Thymus (tissue), 11 donors: Measurements from ENCODE around the gene TAS1R2. TPM values are rescaled to one million over a fixed set of nuclear protein-coding genes. Genes with fewer than 3 reads are reported as not detected.

Source experiments
- DNase-seq, 9 donors: peaks; one replicate each; pipeline ENCODE4 v3.0.0-alpha.2; 2013; ENCODE audit warnings: low spot score in 9 of 9, low read depth in 6 of 9, missing footprints in 1 of 9
- H3K27ac ChIP-seq, 2 donors: one replicate each; pipeline ENCODE4 v1.5.1; 2013; ENCODE audit warnings: control low read depth in 1 of 2, low read depth in 1 of 2, low read length in 1 of 2, mild to moderate bottlenecking in 1 of 2, moderate library complexity in 1 of 2
- H3K27me3 ChIP-seq, 2 donors: one replicate each; pipeline ENCODE4 v1.5.1; 2013; ENCODE audit warnings: low read length in 1 of 2; ENCODE audit not compliant: control insufficient read depth in 2 of 2, insufficient read depth in 1 of 2
- H3K36me3 ChIP-seq, 2 donors: one replicate each; pipeline ENCODE4 v1.5.1; 2013; ENCODE audit warnings: low read length in 1 of 2, mild to moderate bottlenecking in 1 of 2, moderate library complexity in 1 of 2; ENCODE audit not compliant: control insufficient read depth in 2 of 2, insufficient read depth in 2 of 2
- H3K4me1 ChIP-seq, 2 donors: one replicate each; pipeline ENCODE4 v1.5.1; 2013; ENCODE audit warnings: low read length in 2 of 2; ENCODE audit not compliant: control insufficient read depth in 2 of 2, insufficient read depth in 2 of 2
- H3K4me3 ChIP-seq, 2 donors: one replicate each; pipeline ENCODE4 v1.5.1; 2013; ENCODE audit warnings: low read length in 2 of 2, control low read depth in 1 of 2, mild to moderate bottlenecking in 1 of 2
- H3K9me3 ChIP-seq, 2 donors: one replicate each; pipeline ENCODE4 v1.5.1; 2013; ENCODE audit warnings: low read length in 1 of 2, mild to moderate bottlenecking in 1 of 2; ENCODE audit not compliant: control insufficient read depth in 2 of 2, insufficient read depth in 1 of 2
- WGBS: extraction: QIAGEN DNeasy Blood & Tissue Kit; methylation state at CpG from one replicate; pipeline ENCODE4 v1.1.7; 2013; 5-methylcytosine and 5-hydroxymethylcytosine counted together
- polyA plus RNA-seq: library from polyadenylated mRNA; stranded (reverse); fragments of 200-250 nt; gene quantifications from one replicate; pipeline ENCODE4 v1.2.3, GENCODE V29; 2013
- total RNA-seq: library from RNA; stranded (reverse); fragments of 120-200 nt; gene quantifications from one replicate; pipeline ENCODE4 v1.2.4, GENCODE V29; 2013
- donor health status: healthy.

Gene TAS1R2
- total and polyA plus RNA-seq, 2 donors, result 0.02 TPM; not detected in 1

DNA sequence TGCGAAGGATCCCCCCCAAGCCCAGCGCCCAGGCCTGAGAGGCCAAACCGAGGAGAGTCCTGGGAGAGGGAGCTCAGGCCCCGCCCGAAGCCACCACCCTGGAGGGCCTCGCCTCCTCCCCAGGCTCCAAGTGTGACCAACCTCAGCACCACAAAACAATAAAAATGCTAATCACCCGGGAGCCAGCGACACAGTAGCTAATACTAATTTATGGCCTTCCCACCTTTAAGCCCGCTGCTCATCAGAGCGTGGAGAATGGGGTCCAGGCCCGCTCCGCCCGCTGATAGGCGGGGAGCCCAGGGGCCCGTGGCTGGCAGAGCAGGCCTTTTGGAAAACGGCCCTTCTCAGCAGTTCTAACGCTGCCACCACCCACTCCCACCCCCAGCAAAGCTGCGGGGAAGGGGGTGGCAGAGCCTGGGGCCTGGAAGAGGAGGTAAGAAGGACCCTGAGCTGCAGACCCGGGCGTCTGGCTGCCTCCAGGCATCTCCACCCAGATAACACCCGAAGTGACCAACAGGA, 20.4 kb upstream of the TAS1R2 start:
- no peak overlapping the region for H3K27ac ChIP-seq
- H3K27me3 ChIP-seq, result no peaks in the 10 kb centered on the region
- WGBS, result 94% methylated on average over 21 of the region's 21 CpGs
- H3K9me3 ChIP-seq, result no peaks in the 10 kb centered on the region
- DNase-seq, result no peak
- H3K36me3 ChIP-seq, result peaks cover 0 to 7% of the 10 kb centered on the region in 2 donors
- H3K4me3 ChIP-seq, result no peak overlapping the region
- H3K4me1 ChIP-seq, result no peaks in the 10 kb centered on the region

- WGBS, result 92% methylated on average over 12 of the region's 12 CpGs
- no peak overlapping the region for H3K27ac ChIP-seq
- no peak overlapping the region for H3K4me3 ChIP-seq
- peaks cover 0 to 7% of the 10 kb centered on the region in 2 donors for H3K36me3 ChIP-seq
- no peaks in the 10 kb centered on the region for H3K4me1 ChIP-seq
- H3K9me3 ChIP-seq, result no peaks in the 10 kb centered on the region
- no peak for DNase-seq
- no peaks in the 10 kb centered on the region for H3K27me3 ChIP-seq
Observed at GRCh38 chr1:18879215-18879790, 19.8 kb upstream of the TAS1R2 start.

DNA sequence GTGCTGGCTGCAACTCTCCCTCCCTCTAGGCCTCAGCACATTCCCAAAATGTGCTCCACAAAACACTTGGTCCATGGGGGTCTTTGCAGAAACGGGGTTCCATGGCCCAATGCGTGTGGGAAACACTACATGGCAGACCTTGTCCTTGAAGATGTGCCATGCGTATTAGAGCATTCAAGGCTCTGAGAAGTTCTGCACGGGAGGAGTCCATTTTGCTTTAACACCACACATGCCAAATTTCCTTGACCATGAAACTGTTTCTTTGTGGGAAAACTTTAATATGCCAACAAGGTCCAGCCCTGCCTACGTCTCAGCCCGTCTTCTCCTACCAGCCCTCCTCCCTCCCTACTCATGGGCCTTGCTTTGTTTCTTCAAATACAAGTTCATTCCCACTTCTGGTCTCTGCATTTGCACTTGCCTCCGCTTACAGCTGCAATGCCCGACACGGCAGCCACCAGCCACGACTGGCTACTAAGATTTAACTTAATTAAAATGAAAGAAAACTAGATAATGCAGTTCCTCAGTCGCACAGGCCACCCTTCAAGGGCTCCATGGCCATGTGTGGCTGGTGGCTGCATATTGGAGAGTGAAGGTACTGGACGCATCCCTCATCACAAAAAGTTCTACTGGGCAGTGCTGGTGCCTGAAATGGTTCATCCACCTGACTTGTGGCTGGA, 19.2 kb upstream of the TAS1R2 start:
- no peaks in the 10 kb centered on the region for H3K27me3 ChIP-seq
- WGBS, result 92% methylated on average over 12 of the region's 12 CpGs
- H3K36me3 ChIP-seq, result peaks cover 0 to 7% of the 10 kb centered on the region in 2 donors
- H3K27ac ChIP-seq, result no peak overlapping the region
- DNase-seq, result no peak
- no peak overlapping the region for H3K4me3 ChIP-seq
- no peaks in the 10 kb centered on the region for H3K9me3 ChIP-seq
- no peaks in the 10 kb centered on the region for H3K4me1 ChIP-seq

- no peaks in the 10 kb centered on the region for H3K27me3 ChIP-seq
- DNase-seq, result no peak
- WGBS, result 97% methylated on average over 35 of the region's 35 CpGs
- no peak overlapping the region for H3K4me3 ChIP-seq
- H3K27ac ChIP-seq, result no peak overlapping the region
- H3K4me1 ChIP-seq, result no peaks in the 10 kb centered on the region
- peaks cover 0 to 2% of the 10 kb centered on the region in 2 donors for H3K36me3 ChIP-seq
- H3K9me3 ChIP-seq, result no peaks in the 10 kb centered on the region
Observed at GRCh38 chr1:18877282-18877681, 17.8 kb upstream of the TAS1R2 start.

- Histone ChIP-seq H3K36me3 (peaks cover 0 to 8% of the 10 kb centered on the region in 2 donors), H3K9me3 (no peaks in the 10 kb centered on the region), H3K4me3 (no peak overlapping the region), H3K4me1 (no peaks in the 10 kb centered on the region), H3K27me3 (no peaks in the 10 kb centered on the region), H3K27ac (no peak overlapping the region)
- DNase-seq, result no peak
- WGBS, result 97% methylated on average over 10 of the region's 10 CpGs
Observed at GRCh38 chr1:18876210-18876609, 16.8 kb upstream of the TAS1R2 start.

GRCh38 chr1:18875796-18876128, 16.3 kb upstream of the TAS1R2 start:
- WGBS, result 96% methylated on average over 3 of the region's 3 CpGs
- Histone ChIP-seq H3K9me3 (no peaks in the 10 kb centered on the region), H3K36me3 (peaks cover 0 to 8% of the 10 kb centered on the region in 2 donors), H3K4me3 (no peak overlapping the region), H3K4me1 (no peaks in the 10 kb centered on the region), H3K27me3 (no peaks in the 10 kb centered on the region), H3K27ac (no peak overlapping the region)
- no peak for DNase-seq

DNA sequence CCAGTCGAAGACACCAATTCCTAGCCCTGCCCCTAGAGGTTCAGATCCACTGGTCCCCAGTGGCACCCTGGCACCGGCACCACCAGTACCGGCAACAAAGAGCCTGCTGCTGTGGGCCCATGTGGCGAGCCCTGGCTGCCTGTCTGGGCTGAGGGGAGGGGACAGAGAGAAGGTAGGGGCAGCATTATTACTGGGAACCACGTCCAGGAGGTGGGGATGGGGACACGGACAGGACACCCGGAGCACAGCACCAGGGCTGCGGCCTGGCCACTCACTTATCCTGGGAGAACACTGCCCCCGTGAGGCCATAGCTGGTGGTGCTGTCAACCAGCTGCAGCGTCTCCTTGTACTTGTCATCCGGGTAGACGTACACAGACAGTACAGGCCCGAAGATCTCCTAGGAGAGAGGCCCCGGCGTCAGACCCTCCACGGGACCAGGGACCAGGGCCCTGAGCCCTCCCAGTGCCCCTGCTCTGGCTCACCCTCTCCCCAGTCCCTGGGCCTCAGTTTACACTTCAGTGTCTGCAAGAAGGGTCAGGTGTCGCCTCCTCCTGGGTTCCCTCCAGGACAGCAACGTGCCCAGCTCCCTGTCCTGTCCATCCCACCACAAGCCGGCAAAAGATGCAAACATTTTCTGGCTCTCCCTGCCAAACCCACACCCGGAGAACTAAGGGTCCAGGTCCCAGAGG, 15.8 kb upstream of the TAS1R2 start:
- Histone ChIP-seq H3K27ac (no peak overlapping the region), H3K27me3 (no peaks in the 10 kb centered on the region), H3K36me3 (peaks cover 0 to 8% of the 10 kb centered on the region in 2 donors), H3K9me3 (no peaks in the 10 kb centered on the region), H3K4me1 (no peaks in the 10 kb centered on the region), H3K4me3 (no peak overlapping the region)
- DNase-seq, result peak; percentile 8 to 69 (median 30)
- 72% methylated on average over 20 of the region's 20 CpGs for WGBS

DNA sequence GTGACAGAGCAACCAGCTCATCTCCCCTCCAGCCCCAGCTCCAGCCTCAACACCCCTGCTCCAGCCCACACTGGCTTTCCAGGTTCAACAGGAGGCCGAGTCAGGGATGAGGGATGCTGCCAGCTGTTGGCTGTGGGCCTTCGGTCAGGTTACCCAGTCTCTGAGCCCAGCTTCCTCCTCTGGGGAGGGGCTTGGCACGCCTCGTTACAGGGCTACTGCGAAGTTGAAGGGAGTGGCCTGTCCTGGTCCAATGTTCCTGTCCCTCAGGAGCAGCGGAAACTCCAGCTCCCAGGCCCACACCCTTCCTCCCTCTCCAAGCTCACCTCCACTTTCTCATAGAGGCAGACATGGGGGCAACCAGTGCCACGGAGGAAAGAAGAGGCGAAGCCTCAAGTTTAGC, 15.1 kb upstream of the TAS1R2 start:
- no peak overlapping the region for H3K27ac ChIP-seq
- 95% methylated on average over 8 of the region's 8 CpGs for WGBS
- H3K4me1 ChIP-seq, result no peaks in the 10 kb centered on the region
- peaks cover 0 to 8% of the 10 kb centered on the region in 2 donors for H3K36me3 ChIP-seq
- H3K4me3 ChIP-seq, result no peak overlapping the region
- no peaks in the 10 kb centered on the region for H3K27me3 ChIP-seq
- H3K9me3 ChIP-seq, result no peaks in the 10 kb centered on the region
- no peak for DNase-seq

DNA sequence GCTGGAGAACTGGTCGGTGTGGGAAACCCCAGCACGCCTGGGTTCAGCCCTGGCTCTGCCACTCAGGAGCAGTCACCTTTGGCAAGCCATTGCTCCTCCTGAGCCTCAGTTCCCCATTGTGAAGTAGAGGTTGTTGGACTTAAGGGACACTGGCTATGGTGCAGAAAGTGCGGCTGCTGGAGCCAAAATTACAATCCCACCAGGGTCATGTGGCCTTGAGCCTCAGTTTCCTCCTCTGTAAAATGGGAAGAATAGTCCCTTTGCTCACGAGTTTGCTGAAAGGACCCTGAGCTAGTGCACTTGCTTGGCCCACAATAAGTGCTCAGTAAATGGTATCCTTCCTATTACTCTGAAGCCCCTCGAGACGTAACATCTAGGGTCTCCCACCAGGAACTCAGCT, 14.6 kb upstream of the TAS1R2 start:
- no peak for DNase-seq
- no peak overlapping the region for H3K4me3 ChIP-seq
- WGBS, result 97% methylated on average over 6 of the region's 6 CpGs
- H3K27me3 ChIP-seq, result no peaks in the 10 kb centered on the region
- no peaks in the 10 kb centered on the region for H3K4me1 ChIP-seq
- H3K27ac ChIP-seq, result no peak overlapping the region
- no peaks in the 10 kb centered on the region for H3K9me3 ChIP-seq
- H3K36me3 ChIP-seq, result peaks cover 0 to 8% of the 10 kb centered on the region in 2 donors
